Sigmoid colon (tissue), 7 donors: Measurements from ENCODE around the gene USP12. TPM values are rescaled to one million over a fixed set of nuclear protein-coding genes. Genes with fewer than 3 reads are reported as not detected.
"Not testable (repeated sequence)": the region's sequence is repeated elsewhere in the genome, so short reads cannot be mapped to it uniquely, and the experiment has no call there.

Experiments
- DNase-seq: peaks from one replicate; pipeline ENCODE4 v3.0.0-alpha.2; 2019
- H3K27ac ChIP-seq, 4 donors: fragments of 200-600 bp; sonication (generic); one replicate each; pipeline ENCODE4 v1.5.1; 2016 to 2019; ENCODE audit warnings: mild to moderate bottlenecking in 1 of 4
- H3K27me3 ChIP-seq, 3 donors: fragments of 200-600 bp; sonication (generic); one replicate each; pipeline ENCODE4 v1.5.1; 2019; ENCODE audit warnings: mild to moderate bottlenecking in 1 of 3
- H3K36me3 ChIP-seq, 4 donors: fragments of 200-600 bp; sonication (generic); one replicate each; pipeline ENCODE4 v1.5.1; 2016 to 2019
- H3K4me1 ChIP-seq, 4 donors: fragments of 200-600 bp; sonication (generic); one replicate each; pipeline ENCODE4 v1.5.1; 2017 to 2019
- H3K4me3 ChIP-seq, 4 donors: fragments of 200-600 bp; sonication (generic); one replicate each; pipeline ENCODE4 v1.5.1; 2017 to 2019; ENCODE audit warnings: mild to moderate bottlenecking in 2 of 4, moderate library complexity in 1 of 4
- H3K9me3 ChIP-seq, 4 donors: fragments of 200-600 bp in 3 of 4; sonication (generic) in 3 of 4; one replicate each; pipeline versions ENCODE4 v1.5.1 to v1.6.1; 2013 to 2019
- CTCF ChIP-seq, 4 experiments: fragments of 450-650 bp in 3 of 4; fragments of 200-600 bp in 1 of 4; IDR thresholded peaks; one replicate each; pipeline ENCODE4 v1.5.1; 2016 to 2019; ENCODE audit warnings: antibody characterized with exemption in 4 of 4, mild to moderate bottlenecking in 3 of 4, moderate library complexity in 2 of 4
- EP300 ChIP-seq, 4 donors: sonication (generic); formaldehyde crosslinking; IDR thresholded peaks; one replicate each; pipeline ENCODE4 v1.6.1; 2017; ENCODE audit warnings: antibody characterized with exemption in 4 of 4
- POLR2A ChIP-seq, 2 donors: fragments of 450-650 bp; IDR thresholded peaks; one replicate each; pipeline ENCODE4 v1.6.1; 2016; ENCODE audit warnings: antibody characterized with exemption in 2 of 2, mild to moderate bottlenecking in 2 of 2, moderate library complexity in 2 of 2
- POLR2AphosphoS5 ChIP-seq, 4 donors: sonication (generic); formaldehyde crosslinking; IDR thresholded peaks; one replicate each; pipeline ENCODE4 v1.6.1; 2017; ENCODE audit warnings: antibody characterized with exemption in 4 of 4
- WGBS, 2 donors: extraction: QIAGEN DNeasy Blood & Tissue Kit; methylation state at CpG; one replicate each; pipeline ENCODE4 v1.1.7; 2013; 5-methylcytosine and 5-hydroxymethylcytosine counted together
- intact Hi-C: fragments of 100-400 bp; cut with DNase I; formaldehyde crosslinking; loops from one replicate; pipeline ENCODE4 v1.15.1; 2023
- polyA plus RNA-seq, 3 donors: library from polyadenylated mRNA; stranded (reverse); fragments of 200-250 nt; gene quantifications; one replicate each; pipeline ENCODE4 v1.2.3, GENCODE V29; 2013
- total RNA-seq, 4 donors: library from RNA; depleted of rRNA; stranded (reverse); fragments of >200 nt; gene quantifications; one replicate each; pipeline ENCODE4 v1.1.0, GENCODE V29; 2016
- donor health status: healthy with polysubstance abuse.
- donor health status: Bipolar disorder and iron deficiency.
- donor health status: healthy.

The USP12 gene
- total and polyA plus RNA-seq, 7 donors = 20.3 to 91.3 (median 69.5) TPM

- Histone ChIP-seq H3K4me1 (peaks cover 0 to 8% (median 4%) of the 10 kb centered on the region in 4 donors), H3K36me3 (no peaks in the 10 kb centered on the region), H3K9me3 (no peaks in the 10 kb centered on the region), H3K27ac (no peak overlapping the region), H3K4me3 (no peak overlapping the region), H3K27me3 (no peaks in the 10 kb centered on the region)
- no peak for DNase-seq
- WGBS, 2 donors = 85 to 96% methylated on average over 1 of the region's 1 CpG
- TF ChIP-seq EP300 (IDR thresholded peaks at IDR 0.05) (no peak), CTCF (IDR thresholded peaks at IDR 0.05) (no peak), POLR2A (IDR thresholded peaks at IDR 0.05) (no peak), POLR2AphosphoS5 (IDR thresholded peaks at IDR 0.05) (no peak)
- intact Hi-C loops = no loop called here
Observed at GRCh38 chr13:27192973-27193372, 21.4 kb upstream of the USP12 start.

GRCh38 chr13:27192367-27192766, 20.8 kb upstream of the USP12 start:
- H3K27me3 ChIP-seq, intact Hi-C loops, H3K4me1 ChIP-seq, H3K4me3 ChIP-seq, H3K36me3 ChIP-seq, H3K9me3 ChIP-seq, H3K27ac ChIP-seq, DNase-seq: not testable (repeated sequence)
- WGBS, 2 donors = 39 to 58% methylated on average over 1 of the region's 1 CpG

GRCh38 chr13:27189192-27189591, 17.6 kb upstream of the USP12 start:
- Histone ChIP-seq H3K4me3 (no peak overlapping the region), H3K4me1 (no peaks in the 10 kb centered on the region), H3K9me3 (no peaks in the 10 kb centered on the region), H3K27ac (no peak overlapping the region), H3K27me3 (no peaks in the 10 kb centered on the region), H3K36me3 (no peaks in the 10 kb centered on the region)
- no peak for DNase-seq
- intact Hi-C loops = no loop called here
- TF ChIP-seq EP300 (IDR thresholded peaks at IDR 0.05) (no peak), POLR2AphosphoS5 (IDR thresholded peaks at IDR 0.05) (no peak), POLR2A (IDR thresholded peaks at IDR 0.05) (no peak), CTCF (IDR thresholded peaks at IDR 0.05) (no peak)

GRCh38 chr13:27188239-27188638, 16.6 kb upstream of the USP12 start:
- peaks cover 0 to 2% (median 1%) of the 10 kb centered on the region in 4 donors for H3K4me1 ChIP-seq
- TF ChIP-seq POLR2A (IDR thresholded peaks at IDR 0.05) (no peak), CTCF (IDR thresholded peaks at IDR 0.05) (no peak), POLR2AphosphoS5 (IDR thresholded peaks at IDR 0.05) (no peak), EP300 (IDR thresholded peaks at IDR 0.05) (no peak)
- no peak overlapping the region for H3K4me3 ChIP-seq
- intact Hi-C loops = no loop called here
- H3K9me3 ChIP-seq = no peaks in the 10 kb centered on the region
- H3K36me3 ChIP-seq = no peaks in the 10 kb centered on the region
- no peaks in the 10 kb centered on the region for H3K27me3 ChIP-seq
- H3K27ac ChIP-seq = no peak overlapping the region
- DNase-seq = no peak
- 24 to 70% methylated on average over 4 of the region's 4 CpGs for WGBS, 2 donors

GRCh38 chr13:27186295-27186694, 14.7 kb upstream of the USP12 start:
- H3K4me1 ChIP-seq = peaks cover 0 to 10% (median 3%) of the 10 kb centered on the region in 4 donors
- intact Hi-C loops = no loop called here
- no peak for TF ChIP-seq POLR2A (IDR thresholded peaks at IDR 0.05)
- TF ChIP-seq EP300 (IDR thresholded peaks at IDR 0.05) = no peak
- no peak for TF ChIP-seq CTCF (IDR thresholded peaks at IDR 0.05)

More at GRCh38 chr13:27186295-27186694, 14.7 kb upstream of the USP12 start:
- Histone ChIP-seq H3K4me3 (no peak overlapping the region), H3K27ac (no peak overlapping the region), H3K9me3 (no peaks in the 10 kb centered on the region), H3K27me3 (no peaks in the 10 kb centered on the region), H3K36me3 (no peaks in the 10 kb centered on the region)
- WGBS, 2 donors = 75 to 77% methylated on average over 5 of the region's 5 CpGs
- DNase-seq = no peak
